ENCODE data around the gene TTC33.

Gene TTC33

DNA sequence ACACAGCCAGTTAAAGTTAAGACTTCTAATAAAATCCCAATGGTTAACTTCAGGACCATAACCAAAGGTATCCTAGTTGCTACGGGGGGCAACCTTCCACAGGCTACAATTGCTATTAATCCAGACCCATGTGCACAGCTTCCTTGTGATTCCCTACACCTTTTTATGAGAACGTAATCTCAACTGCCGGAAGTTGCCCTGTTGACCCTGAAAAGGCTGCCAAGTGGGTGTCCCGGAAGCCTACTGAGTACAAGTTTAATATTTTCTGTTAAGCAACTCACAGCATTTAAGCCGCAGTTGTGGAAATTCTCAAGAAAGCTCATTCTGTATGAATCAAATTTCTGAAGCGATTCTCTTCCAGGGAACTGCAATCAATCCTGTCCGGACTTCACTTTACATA is 124.5 kb downstream of the TTC33 start:
- Histone ChIP-seq H3K79me1 (ENCODE audit: low read length) (no peaks in the 10 kb centered on the region), H2BK12ac (ENCODE audit: low read length) (no peak overlapping the region), H2BK5ac (ENCODE audit: low read depth, low read length, poor library complexity) (no peak overlapping the region), H3K4me1 (ENCODE audit: control insufficient read depth in 1 of 2, insufficient read depth in 2 of 2, low read length in 2 of 2) (no peaks in the 10 kb centered on the region), H2BK120ac (ENCODE audit: insufficient read depth, low read length, poor library complexity) (no peak overlapping the region), H3K9ac (ENCODE audit: low read length) (no peak overlapping the region), H4K12ac (ENCODE audit: low read depth, low read length) (no peak overlapping the region), H3K36me3 (ENCODE audit: control insufficient read depth in 1 of 2, insufficient read depth in 2 of 2, low read length in 2 of 2) (no peaks in the 10 kb centered on the region), H3K14ac (ENCODE audit: low read length) (no peak overlapping the region), H3K79me2 (ENCODE audit: control insufficient read depth, insufficient read depth, low read length, poor library complexity) (no peaks in the 10 kb centered on the region), H3K4ac (ENCODE audit: low read depth, low read length) (no peak overlapping the region), H3K27me3 (ENCODE audit: insufficient read depth, low read length) (no peaks in the 10 kb centered on the region), H2AK5ac (ENCODE audit: low read length) (no peak overlapping the region), H3K4me3 (ENCODE audit: low read depth, low read length) (no peak overlapping the region), H2AFZ (ENCODE audit: insufficient read depth, low read length, poor library complexity) (no peak overlapping the region), H3K27ac (ENCODE audit: low read depth, low read length) (no peak overlapping the region), H4K91ac (ENCODE audit: low read depth, low read length) (no peak overlapping the region), H3K4me2 (ENCODE audit: low read length) (no peak overlapping the region), H3K23ac (ENCODE audit: low read length) (no peak overlapping the region), H4K8ac (ENCODE audit: low read depth, low read length) (no peak overlapping the region), H3K18ac (ENCODE audit: low read length) (no peak overlapping the region), H3K9me3 (ENCODE audit: insufficient read depth, low read depth, low read length) (no peaks in the 10 kb centered on the region)
- DNase-seq = no peak
- WGBS (ENCODE audit: extremely low coverage, insufficient coverage, insufficient read length) = no CpG with 5 or more reads among the region's 7 CpGs

- Histone ChIP-seq H3K27ac (ENCODE audit: low read depth, low read length) (no peak overlapping the region), H3K18ac (ENCODE audit: low read length) (no peak overlapping the region), H3K27me3 (ENCODE audit: insufficient read depth, low read length) (no peaks in the 10 kb centered on the region), H3K4me1 (ENCODE audit: control insufficient read depth in 1 of 2, insufficient read depth in 2 of 2, low read length in 2 of 2) (no peaks in the 10 kb centered on the region), H2BK12ac (ENCODE audit: low read length) (no peak overlapping the region), H3K36me3 (ENCODE audit: control insufficient read depth in 1 of 2, insufficient read depth in 2 of 2, low read length in 2 of 2) (no peaks in the 10 kb centered on the region), H4K12ac (ENCODE audit: low read depth, low read length) (no peak overlapping the region), H3K14ac (ENCODE audit: low read length) (no peak overlapping the region), H3K9ac (ENCODE audit: low read length) (no peak overlapping the region), H3K23ac (ENCODE audit: low read length) (no peak overlapping the region), H3K79me1 (ENCODE audit: low read length) (no peaks in the 10 kb centered on the region), H2BK5ac (ENCODE audit: low read depth, low read length, poor library complexity) (no peak overlapping the region), H3K4me2 (ENCODE audit: low read length) (no peak overlapping the region), H3K4ac (ENCODE audit: low read depth, low read length) (no peak overlapping the region), H4K8ac (ENCODE audit: low read depth, low read length) (no peak overlapping the region), H3K4me3 (ENCODE audit: low read depth, low read length) (no peak overlapping the region), H3K79me2 (ENCODE audit: control insufficient read depth, insufficient read depth, low read length, poor library complexity) (no peaks in the 10 kb centered on the region), H2AFZ (ENCODE audit: insufficient read depth, low read length, poor library complexity) (no peak overlapping the region), H2BK120ac (ENCODE audit: insufficient read depth, low read length, poor library complexity) (no peak overlapping the region), H2AK5ac (ENCODE audit: low read length) (no peak overlapping the region), H4K91ac (ENCODE audit: low read depth, low read length) (no peak overlapping the region), H3K9me3 (ENCODE audit: insufficient read depth, low read depth, low read length) (no peaks in the 10 kb centered on the region)
- no peak for DNase-seq
These were observed 125.6 kb downstream of the TTC33 start for GRCh38 chr5:40630126-40630525.

DNA sequence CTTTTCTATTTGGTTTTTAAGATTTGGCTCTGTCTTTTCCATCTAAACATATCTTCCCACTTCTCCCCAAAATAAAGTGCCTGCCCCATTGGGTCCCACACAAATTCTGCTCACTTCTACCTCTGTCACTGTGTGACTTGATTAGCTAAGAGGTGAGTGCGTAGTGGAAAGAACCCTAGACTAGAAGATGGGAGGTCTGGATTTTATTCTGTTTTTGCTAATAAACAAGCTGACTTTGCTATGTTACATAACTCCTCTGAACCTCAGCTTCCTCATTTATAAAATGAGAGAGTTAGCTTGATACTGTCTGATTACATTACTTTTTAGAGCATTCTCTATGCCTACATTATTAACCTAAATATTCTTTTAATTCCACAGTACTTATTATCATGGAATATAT is 127.4 kb downstream of the TTC33 start:
- H4K8ac ChIP-seq (ENCODE audit: low read depth, low read length) = no peak overlapping the region
- H3K79me1 ChIP-seq (ENCODE audit: low read length) = no peaks in the 10 kb centered on the region
- no peaks in the 10 kb centered on the region for H3K9me3 ChIP-seq (ENCODE audit: insufficient read depth, low read depth, low read length)
- no peak overlapping the region for H4K12ac ChIP-seq (ENCODE audit: low read depth, low read length)
- H3K4me3 ChIP-seq (ENCODE audit: low read depth, low read length) = no peak overlapping the region
- no CpG with 5 or more reads among the region's 1 CpG for WGBS (ENCODE audit: extremely low coverage, insufficient coverage, insufficient read length)
- H3K9ac ChIP-seq (ENCODE audit: low read length) = no peak overlapping the region
- H2BK12ac ChIP-seq (ENCODE audit: low read length) = no peak overlapping the region
- peak in 1 of 2 donors; percentile 7 for DNase-seq
- no peak overlapping the region for H2BK120ac ChIP-seq (ENCODE audit: insufficient read depth, low read length, poor library complexity)
- H3K18ac ChIP-seq (ENCODE audit: low read length) = no peak overlapping the region
- no peak overlapping the region for H2BK5ac ChIP-seq (ENCODE audit: low read depth, low read length, poor library complexity)
- H3K36me3 ChIP-seq (ENCODE audit: control insufficient read depth in 1 of 2, insufficient read depth in 2 of 2, low read length in 2 of 2) = no peaks in the 10 kb centered on the region
- no peak overlapping the region for H3K4ac ChIP-seq (ENCODE audit: low read depth, low read length)
- H3K27me3 ChIP-seq (ENCODE audit: insufficient read depth, low read length) = no peaks in the 10 kb centered on the region
- no peak overlapping the region for H2AK5ac ChIP-seq (ENCODE audit: low read length)
- no peak overlapping the region for H4K91ac ChIP-seq (ENCODE audit: low read depth, low read length)
- H3K23ac ChIP-seq (ENCODE audit: low read length) = no peak overlapping the region
- H3K79me2 ChIP-seq (ENCODE audit: control insufficient read depth, insufficient read depth, low read length, poor library complexity) = no peaks in the 10 kb centered on the region
- no peak overlapping the region for H3K4me2 ChIP-seq (ENCODE audit: low read length)
- no peak overlapping the region for H3K14ac ChIP-seq (ENCODE audit: low read length)
- no peaks in the 10 kb centered on the region for H3K4me1 ChIP-seq (ENCODE audit: control insufficient read depth in 1 of 2, insufficient read depth in 2 of 2, low read length in 2 of 2)
- H2AFZ ChIP-seq (ENCODE audit: insufficient read depth, low read length, poor library complexity) = no peak overlapping the region
- H3K27ac ChIP-seq (ENCODE audit: low read depth, low read length) = no peak overlapping the region

- no peaks in the 10 kb centered on the region for H3K36me3 ChIP-seq (ENCODE audit: control insufficient read depth in 1 of 2, insufficient read depth in 2 of 2, low read length in 2 of 2)
- H3K27me3 ChIP-seq (ENCODE audit: insufficient read depth, low read length) = no peaks in the 10 kb centered on the region
- H3K14ac ChIP-seq (ENCODE audit: low read length) = no peak overlapping the region
- H3K9me3 ChIP-seq (ENCODE audit: insufficient read depth, low read depth, low read length) = no peaks in the 10 kb centered on the region
- peaks cover 0 to under 1% of the 10 kb centered on the region in 2 experiments for H3K4me1 ChIP-seq (ENCODE audit: control insufficient read depth in 1 of 2, insufficient read depth in 2 of 2, low read length in 2 of 2)
- H3K79me1 ChIP-seq (ENCODE audit: low read length) = no peaks in the 10 kb centered on the region
- no peak overlapping the region for H4K8ac ChIP-seq (ENCODE audit: low read depth, low read length)
- WGBS (ENCODE audit: extremely low coverage, insufficient coverage, insufficient read length) = no CpG with 5 or more reads among the region's 2 CpGs
- no peak overlapping the region for H3K23ac ChIP-seq (ENCODE audit: low read length)
- H2AFZ ChIP-seq (ENCODE audit: insufficient read depth, low read length, poor library complexity) = no peak overlapping the region
- no peak for DNase-seq
- no peak overlapping the region for H2BK12ac ChIP-seq (ENCODE audit: low read length)
- H3K79me2 ChIP-seq (ENCODE audit: control insufficient read depth, insufficient read depth, low read length, poor library complexity) = no peaks in the 10 kb centered on the region
- no peak overlapping the region for H4K91ac ChIP-seq (ENCODE audit: low read depth, low read length)
- H3K4me3 ChIP-seq (ENCODE audit: low read depth, low read length) = no peak overlapping the region
- no peak overlapping the region for H3K4me2 ChIP-seq (ENCODE audit: low read length)
- H4K12ac ChIP-seq (ENCODE audit: low read depth, low read length) = no peak overlapping the region
- H3K4ac ChIP-seq (ENCODE audit: low read depth, low read length) = no peak overlapping the region
- no peak overlapping the region for H3K18ac ChIP-seq (ENCODE audit: low read length)
- H2BK120ac ChIP-seq (ENCODE audit: insufficient read depth, low read length, poor library complexity) = no peak overlapping the region
- H2BK5ac ChIP-seq (ENCODE audit: low read depth, low read length, poor library complexity) = no peak overlapping the region
- H3K9ac ChIP-seq (ENCODE audit: low read length) = no peak overlapping the region
- no peak overlapping the region for H2AK5ac ChIP-seq (ENCODE audit: low read length)
- no peak overlapping the region for H3K27ac ChIP-seq (ENCODE audit: low read depth, low read length)
These were observed 128.1 kb downstream of the TTC33 start for GRCh38 chr5:40627706-40628105.

All from trophoblast cell (in vitro differentiated cells and primary cell).